Fibroblast of pulmonary artery (primary cell): ENCODE data around the gene TNS1.

Experiments used
- DNase-seq: peaks from one replicate; pipeline ENCODE4 v3.0.0-alpha.2; 2010; ENCODE audit warnings: low read depth
- H3K4me3 ChIP-seq: replicated peaks from 2 replicates; pipeline ENCODE4 v1.5.1; 2011; ENCODE audit warnings: low read depth, mild to moderate bottlenecking, control low read depth, low read length, moderate library complexity
- CTCF ChIP-seq: IDR thresholded peaks from 2 replicates; pipeline ENCODE4 v1.5.1; 2011; ENCODE audit warnings: mild to moderate bottlenecking, control low read depth, low read length, inconsistent platforms; ENCODE audit errors: missing control alignments

The TNS1 gene

GRCh38 chr2:217974389-217975005 lies 28.3 kb downstream of the TNS1 start:
- no peak overlapping the region for H3K4me3 ChIP-seq
- DNase-seq = no peak
- no peak for TF ChIP-seq CTCF

- H3K4me3 ChIP-seq = no peak overlapping the region
- no peak for TF ChIP-seq CTCF
- DNase-seq = no peak
These were observed 29.6 kb downstream of the TNS1 start for GRCh38 chr2:217973008-217973787.

- TF ChIP-seq CTCF = no peak
- no peak overlapping the region for H3K4me3 ChIP-seq
- DNase-seq = peak; percentile 47
These were observed 30.3 kb downstream of the TNS1 start for GRCh38 chr2:217972490-217972889.

- no peak for DNase-seq
- TF ChIP-seq CTCF = no peak
- H3K4me3 ChIP-seq = no peak overlapping the region
These were observed 30.8 kb downstream of the TNS1 start for GRCh38 chr2:217972037-217972436.

GRCh38 chr2:217971166-217971565 lies 31.6 kb downstream of the TNS1 start:
- TF ChIP-seq CTCF = no peak
- no peak overlapping the region for H3K4me3 ChIP-seq

GRCh38 chr2:217970206-217970605 lies 32.6 kb downstream of the TNS1 start:
- no peak for TF ChIP-seq CTCF
- DNase-seq = no peak
- no peak overlapping the region for H3K4me3 ChIP-seq

More at GRCh38 chr2:217971166-217971565, 31.6 kb downstream of the TNS1 start:
- DNase-seq = no peak
